ENCODE measurements around the gene UNKL.
A peak's percentile ranks its signal among the peaks of the same experiment; 100 is the strongest.

Gene UNKL

DNA sequence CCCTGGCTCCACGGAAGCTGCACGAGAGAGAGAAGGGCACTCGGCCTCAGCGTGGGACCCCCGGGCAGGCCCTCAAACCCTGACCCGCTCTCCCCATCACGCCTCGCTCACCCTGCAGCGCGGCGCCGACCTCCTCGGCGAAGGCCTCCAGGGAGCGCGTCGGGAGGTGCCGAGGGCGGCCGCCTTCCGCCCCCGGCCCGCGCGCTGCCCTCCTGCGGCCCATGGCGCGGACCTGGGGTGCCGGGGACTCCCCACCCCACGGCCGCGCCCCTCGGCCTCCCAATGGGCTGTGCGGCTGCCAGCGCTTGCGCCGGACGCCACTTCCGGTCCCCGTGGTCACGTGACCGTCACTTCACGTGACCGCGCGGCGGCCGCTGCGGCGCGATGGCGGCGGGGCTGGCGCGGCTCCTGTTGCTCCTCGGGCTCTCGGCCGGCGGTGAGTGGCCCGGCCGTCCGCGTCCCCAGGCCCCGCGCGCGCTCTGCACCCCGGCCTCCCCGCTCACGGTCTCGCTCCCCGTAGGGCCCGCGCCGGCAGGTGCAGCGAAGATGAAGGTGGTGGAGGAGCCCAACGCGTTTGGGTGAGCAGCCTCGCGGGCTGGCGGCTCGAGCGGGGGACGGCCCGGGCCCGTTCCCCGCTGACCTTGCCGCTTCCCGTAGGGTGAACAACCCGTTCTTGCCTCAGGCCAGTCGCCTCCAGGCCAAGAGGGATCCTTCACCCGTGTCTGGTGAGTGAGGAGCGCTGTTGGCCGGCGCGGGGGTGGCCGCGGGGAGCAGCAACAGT lies 62.7 kb downstream of the UNKL start, which contains the start of the genes GNPTG and TSR3:
Gene GNPTG, plus strand, starts transcription at position 350 of the 781 bp plus-strand sequence. Its CDS starts 35 bp downstream, at position 385.
Gene TSR3, minus strand, starts transcription at position 297 of the 781 bp plus-strand sequence. Its CDS starts 74 bp downstream, at position 223.
- peak; percentile 73 for DNase-seq (ENCODE audit: low read depth in 2 of 2)

DNA sequence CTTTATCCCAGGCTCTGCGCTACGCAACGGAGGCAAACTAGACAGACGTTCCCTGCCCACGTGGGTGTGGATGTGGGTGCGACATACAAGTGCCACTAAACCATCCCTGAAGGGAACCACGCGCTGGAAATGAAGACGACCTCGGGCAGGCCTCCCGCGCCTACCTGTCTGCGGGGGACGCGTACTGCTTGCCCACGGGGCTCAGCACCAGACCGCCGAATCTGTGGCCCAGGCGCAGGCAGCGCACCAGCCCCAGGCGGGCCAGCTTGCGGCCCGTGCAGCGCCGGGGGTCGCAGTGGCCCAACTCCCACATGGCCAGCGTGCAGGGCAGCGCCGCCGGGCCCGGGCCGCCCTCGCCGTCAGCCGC lies 63.3 kb downstream of the UNKL start:
- no peak for DNase-seq (ENCODE audit: low read depth in 2 of 2)

DNA sequence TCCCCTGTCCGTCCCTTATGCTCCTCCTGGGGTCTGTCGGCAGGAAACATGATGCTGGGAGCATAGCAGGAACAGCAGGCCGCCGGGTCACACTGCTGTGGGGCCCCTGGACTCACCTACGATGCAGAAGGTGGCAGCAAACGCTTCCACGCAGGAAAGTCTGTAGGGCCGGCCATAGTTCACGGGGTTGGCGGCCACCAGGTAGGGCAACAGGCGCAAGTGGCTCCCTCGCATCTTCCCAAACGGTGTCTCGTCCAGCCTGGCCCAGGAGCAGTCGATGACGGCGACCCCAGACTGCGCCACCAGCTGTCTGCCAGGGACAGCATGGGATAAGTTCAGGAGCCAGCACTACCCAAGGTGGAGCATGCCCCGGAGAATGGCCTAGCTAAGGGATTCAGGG lies 63.8 kb downstream of the UNKL start:
- DNase-seq (ENCODE audit: low read depth in 2 of 2) = no peak

DNA sequence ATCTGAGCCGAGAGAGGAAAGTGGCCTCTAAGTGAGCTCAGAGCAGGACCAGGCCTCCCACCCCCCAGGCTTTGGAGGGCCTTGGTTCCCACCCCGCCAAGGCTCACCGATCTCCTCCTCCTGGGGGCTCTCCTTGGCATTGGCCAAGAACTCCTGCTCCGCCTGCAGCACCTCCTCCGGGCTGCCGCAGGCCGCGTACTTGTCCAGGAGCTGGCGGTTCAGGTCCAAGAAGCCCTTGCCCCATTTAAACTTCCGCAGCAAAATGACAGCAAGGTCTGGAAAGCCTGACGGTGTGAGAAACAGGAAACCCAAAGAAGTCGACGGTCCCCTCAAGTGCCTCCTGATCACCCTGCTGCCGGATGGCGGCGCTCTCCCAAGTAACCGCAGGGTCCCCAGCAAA lies 64.6 kb downstream of the UNKL start:
- DNase-seq (ENCODE audit: low read depth in 2 of 2) = no peak

DNA sequence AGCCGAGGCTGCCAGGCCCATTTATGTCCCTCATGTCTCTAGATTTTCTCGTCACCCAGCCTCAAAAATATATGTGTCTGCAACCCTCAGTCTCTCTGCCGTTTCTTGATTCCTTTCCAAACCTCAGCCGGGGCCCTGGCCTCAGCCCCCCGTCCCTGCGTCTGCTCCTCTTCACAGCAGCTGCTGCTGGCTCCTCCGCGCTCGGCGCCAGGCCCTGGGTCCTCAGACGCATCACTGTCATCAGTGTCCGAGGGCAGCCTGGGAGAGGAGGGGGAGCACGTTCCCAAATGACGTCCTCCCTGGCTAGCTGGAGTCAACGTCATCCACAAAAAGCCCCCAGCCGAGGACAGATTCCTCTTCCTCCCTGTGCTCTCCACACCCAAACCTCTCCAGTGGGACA lies 65.2 kb downstream of the UNKL start:
- DNase-seq (ENCODE audit: low read depth in 2 of 2) = no peak

DNA sequence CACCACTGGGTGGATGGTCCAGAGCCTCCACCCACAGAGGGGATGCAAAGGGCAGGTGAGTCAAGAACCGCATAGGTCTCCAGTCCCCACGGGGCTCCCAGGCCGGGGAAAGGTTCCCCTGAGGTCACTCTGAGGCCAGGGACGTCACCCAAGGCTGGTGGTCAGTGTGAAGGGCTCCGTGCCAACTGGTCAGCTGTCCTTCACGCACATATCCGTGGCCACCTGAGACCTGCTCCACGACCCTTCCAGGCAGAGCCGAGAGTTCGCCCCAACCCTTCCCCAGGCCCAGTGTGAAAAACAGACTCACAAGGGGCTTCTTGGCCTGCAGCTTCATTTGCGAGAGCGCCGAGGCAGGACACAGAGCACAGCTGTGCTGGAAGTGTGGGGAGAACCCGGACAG lies 65.6 kb downstream of the UNKL start:
- DNase-seq (ENCODE audit: low read depth in 2 of 2) = no peak

DNA sequence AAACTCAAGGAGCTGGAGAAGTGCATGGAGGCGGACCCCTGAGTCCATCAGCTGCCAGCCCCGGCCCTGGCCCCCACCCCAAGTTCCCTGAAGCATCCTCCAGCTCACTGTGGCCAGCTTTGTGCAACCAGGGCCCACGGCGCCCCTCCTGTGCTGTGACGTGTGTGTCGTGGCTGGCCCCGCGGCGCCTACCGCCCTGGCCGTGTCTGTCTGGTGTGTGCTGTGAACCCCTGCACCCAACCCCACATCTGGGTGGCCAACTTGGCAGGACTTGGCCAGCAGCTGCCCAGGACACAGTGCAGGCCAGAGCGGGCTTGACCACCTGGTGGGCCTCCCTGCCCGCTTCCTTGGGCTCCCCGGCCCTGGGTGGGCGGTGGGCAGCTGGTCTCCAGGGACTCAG lies 66.1 kb downstream of the UNKL start:
- no peak for DNase-seq (ENCODE audit: low read depth in 2 of 2)

DNA sequence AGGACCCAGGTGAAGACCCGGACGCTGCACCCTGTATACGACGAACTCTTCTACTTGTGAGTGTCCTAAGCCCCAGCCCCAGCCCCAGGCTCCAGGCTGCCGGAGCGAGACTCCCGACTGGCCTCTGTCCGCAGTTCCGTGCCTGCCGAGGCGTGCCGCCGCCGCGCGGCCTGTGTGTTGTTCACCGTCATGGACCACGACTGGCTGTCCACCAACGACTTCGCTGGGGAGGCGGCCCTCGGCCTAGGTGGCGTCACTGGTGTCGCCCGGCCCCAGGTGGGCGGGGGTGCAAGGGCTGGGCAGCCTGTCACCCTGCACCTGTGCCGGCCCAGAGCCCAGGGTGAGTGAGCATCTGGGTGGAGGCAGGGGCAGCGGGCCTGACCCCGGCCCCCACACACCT lies 66.5 kb downstream of the UNKL start:
- DNase-seq (ENCODE audit: low read depth in 2 of 2) = no peak

DNA sequence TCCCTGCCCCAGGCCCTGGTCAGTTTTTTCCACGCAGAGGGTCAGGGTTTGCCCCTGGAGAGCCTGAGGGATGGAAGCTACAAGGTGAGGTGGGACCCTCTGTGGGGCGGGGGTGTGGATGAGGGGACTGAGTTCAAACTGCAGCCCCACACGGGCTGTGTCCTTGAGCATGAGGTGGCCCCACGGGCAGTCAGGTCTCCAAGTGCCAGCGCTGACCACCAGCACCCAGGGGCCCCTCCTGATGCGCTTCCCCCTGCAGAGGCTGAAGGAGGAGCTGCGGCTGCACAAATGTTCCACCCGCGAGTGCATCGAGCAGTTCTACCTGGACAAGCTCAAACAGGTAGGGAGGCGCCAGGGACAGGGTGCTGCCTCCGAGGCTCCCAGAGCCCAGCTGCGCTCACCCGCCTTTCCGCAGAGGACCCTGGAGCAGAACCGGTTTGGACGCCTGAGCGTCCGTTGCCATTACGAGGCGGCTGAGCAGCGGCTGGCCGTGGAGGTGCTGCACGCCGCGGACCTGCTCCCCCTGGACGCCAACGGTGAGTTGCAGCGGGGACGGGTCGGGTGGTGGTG lies 67.1 kb downstream of the UNKL start:
- DNase-seq (ENCODE audit: low read depth in 2 of 2) = no peak

DNA sequence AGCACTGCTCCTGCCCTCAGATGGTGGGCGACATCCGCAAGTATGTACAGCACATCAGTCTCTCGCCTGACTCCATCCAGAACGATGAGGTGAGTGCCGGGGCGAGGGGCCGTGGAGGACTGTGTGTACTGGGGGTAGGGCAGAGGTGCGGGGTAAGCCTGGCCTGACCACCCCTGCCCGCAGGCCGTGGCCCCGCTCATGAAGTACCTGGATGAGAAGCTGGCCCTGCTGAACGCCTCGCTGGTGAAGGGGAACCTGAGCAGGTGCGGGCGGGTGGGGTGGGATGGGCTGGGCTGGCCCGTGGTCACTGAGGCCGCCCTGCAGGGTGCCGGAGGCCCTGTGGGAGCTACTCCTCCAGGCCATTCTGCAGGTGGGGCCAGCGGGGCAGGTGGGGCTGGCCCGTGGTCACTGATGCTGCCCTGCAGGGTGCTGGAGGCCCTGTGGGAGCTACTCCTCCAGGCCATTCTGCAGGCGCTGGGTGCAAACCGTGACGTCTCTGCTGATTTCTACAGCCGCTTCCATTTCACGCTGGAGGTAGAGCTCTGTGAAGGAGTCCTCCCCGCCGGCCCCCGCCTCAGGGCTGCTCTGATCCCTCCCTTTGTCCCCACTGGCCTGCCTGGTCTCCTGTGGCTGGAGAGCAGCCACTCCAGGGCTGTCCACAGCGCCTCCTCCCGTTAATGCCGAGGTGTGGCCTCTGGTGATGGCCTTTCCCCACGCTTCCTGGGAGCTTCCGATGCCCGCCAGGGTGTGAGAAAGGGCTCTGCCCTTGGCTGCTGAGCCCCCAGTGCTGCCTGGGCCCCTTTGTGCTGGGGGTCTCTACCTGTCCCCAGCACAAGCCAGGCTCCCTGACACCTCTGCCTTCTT lies 67.8 kb downstream of the UNKL start:
- DNase-seq (ENCODE audit: low read depth in 2 of 2) = no peak

DNA sequence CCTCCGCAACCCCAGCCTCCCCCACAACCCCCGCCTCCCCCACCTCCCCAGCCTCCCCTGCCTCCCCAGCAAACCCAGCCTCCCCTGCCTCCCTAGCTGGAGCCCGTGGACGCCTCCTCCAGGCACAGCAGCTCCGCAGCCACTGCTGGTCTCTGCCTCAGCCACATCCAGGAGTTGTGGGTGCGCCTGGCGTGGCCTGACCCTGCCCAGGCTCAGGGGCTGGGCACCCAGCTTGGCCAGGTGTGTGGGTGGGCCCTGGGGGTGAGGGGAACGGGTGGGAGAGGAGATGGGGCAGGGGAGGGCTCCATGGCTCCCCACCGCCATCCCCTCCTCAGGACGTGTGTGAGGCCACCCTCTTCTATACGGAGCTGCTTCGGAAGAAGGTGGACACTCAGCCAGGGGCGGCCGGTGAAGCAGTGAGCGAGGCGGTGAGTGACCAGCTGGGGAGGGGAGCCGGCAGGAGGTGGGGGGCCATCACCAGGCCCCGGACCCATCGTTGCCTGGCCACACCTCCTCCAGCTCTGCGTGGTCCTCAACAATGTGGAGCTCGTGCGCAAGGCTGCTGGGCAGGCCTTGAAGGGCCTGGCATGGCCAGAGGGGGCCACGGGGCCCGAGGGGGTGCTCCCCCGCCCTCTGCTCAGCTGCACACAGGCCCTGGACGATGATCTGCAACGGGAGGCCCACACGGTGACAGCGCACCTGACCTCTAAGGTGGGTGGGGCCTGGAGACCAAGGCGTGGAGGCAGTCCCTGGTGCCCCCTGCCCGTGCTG lies 68.7 kb downstream of the UNKL start:
- no peak for DNase-seq (ENCODE audit: low read depth in 2 of 2)

DNA sequence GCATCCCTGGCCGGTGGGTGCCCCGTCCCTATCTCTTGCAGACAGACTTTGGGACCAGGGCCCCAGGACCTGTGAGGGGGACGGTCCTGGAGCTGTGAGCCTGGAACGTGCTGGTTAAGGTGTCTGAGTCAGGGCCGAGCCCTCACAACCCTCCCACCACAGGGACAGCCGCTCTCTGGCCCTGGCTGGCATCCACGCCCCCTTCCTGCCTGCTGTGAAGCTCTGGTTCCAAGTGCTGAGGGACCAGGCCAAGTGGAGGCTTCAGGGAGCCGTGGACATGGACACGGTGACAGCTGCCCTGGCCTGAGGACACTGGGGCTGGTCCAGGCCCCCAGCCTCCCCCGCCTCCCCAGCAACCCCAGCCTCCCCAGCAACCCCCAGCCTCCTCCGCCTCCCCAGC lies 69.4 kb downstream of the UNKL start:
- DNase-seq (ENCODE audit: low read depth in 2 of 2) = no peak

DNA sequence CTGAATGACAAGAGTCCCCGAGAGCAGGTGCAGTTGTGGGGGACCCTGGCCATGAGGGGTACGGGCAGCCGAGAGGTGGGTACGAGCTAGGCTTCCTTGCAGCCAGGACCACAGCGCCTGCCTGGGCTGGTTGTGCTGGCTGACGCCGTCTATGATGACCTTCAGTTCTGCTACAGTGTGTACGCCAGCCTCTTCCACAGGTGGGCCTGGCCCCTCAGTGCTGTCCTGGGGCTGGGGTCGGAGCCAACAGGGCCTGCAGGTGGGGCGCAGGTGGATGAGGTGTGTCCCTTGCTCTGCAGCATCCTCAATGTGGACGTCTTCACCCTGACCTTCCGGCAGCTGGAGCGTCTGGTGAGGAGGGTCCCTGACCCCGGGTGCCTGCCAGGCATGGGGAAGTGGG lies 70.0 kb downstream of the UNKL start:
- DNase-seq (ENCODE audit: low read depth in 2 of 2) = no peak

DNA sequence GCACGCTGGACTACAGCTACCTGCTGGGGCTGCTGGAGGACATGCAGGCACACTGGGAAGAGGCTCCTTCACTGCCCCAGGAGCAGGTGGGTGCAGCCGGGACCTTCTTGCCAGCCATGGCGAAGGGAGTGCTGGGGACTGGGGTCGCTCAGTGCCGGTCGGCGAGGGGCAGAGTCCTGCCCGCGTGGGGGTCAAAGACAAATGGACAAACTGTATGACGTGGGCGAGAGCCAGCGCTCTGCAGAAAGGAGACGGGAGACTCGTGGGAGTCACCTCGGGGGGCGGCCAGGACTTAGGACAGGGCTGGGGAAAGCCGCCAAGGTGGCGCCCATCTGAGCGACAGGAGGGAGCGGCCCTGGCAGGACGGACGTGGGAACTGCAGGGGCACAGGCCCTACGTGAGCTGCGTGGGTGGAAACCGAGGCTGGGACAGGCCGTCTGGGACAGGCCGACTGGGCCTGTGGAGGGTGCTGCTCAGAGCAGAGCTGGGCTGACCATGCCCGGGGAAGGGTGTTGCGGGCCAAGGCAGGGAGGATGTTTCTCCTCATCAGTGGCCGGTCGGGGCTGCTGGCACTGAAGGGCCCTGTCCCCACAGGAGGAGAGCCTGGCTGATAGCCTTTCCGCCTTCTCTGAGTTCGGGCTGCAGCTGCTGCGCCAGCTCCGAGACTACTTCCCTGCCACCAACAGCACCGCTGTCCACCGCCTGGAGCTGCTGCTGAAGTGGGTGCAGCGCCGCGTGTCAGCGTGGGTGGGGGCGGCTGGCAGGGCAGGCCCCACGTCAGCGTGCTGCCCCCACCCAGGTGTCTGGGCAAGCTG lies 70.9 kb downstream of the UNKL start:
- DNase-seq (ENCODE audit: low read depth in 2 of 2) = no peak

DNA sequence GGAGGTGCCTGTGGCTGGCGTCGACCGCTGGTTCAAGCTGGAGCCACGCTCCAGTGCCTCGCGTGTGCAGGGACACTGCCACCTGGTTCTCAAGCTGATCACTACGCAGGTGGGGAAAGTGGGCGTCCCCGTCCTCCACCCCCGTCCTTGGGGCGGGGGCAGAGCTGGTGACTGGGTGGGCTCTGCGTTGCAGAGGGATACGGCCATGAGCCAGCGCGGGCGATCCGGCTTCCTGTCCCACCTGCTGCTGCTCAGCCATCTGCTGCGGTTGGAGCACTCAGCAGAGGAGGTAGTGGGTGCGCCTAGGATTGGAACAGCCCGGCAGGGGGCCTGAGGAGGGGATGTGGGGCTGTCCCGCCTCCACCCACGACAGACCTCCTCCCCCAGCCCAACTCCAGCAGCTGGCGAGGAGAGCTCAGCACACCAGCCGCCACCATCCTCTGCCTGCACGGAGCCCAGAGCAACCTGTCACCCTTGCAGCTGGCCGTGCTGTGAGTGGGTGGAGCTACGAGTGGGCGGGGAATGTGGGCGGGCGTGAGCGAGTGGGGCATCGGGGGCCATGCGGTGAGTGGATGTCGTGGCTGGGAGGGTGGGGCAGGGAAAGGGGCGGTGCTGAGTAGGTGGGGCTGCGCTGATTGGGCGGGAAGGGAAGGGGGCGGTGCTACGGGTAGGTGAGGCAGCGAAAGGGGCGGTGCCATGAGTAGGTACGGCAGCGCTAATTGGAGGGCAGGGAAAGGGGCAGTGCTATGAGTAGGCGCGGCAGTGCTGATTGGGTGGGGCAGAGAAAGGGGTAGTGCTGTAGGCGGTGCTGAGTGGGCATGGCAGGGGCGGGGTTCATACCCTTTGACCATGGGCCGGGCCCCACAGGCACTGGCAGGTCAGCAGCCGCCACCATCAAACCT lies 71.7 kb downstream of the UNKL start:
- peak; percentile 78 to 93 for DNase-seq (ENCODE audit: low read depth in 2 of 2)

DNA sequence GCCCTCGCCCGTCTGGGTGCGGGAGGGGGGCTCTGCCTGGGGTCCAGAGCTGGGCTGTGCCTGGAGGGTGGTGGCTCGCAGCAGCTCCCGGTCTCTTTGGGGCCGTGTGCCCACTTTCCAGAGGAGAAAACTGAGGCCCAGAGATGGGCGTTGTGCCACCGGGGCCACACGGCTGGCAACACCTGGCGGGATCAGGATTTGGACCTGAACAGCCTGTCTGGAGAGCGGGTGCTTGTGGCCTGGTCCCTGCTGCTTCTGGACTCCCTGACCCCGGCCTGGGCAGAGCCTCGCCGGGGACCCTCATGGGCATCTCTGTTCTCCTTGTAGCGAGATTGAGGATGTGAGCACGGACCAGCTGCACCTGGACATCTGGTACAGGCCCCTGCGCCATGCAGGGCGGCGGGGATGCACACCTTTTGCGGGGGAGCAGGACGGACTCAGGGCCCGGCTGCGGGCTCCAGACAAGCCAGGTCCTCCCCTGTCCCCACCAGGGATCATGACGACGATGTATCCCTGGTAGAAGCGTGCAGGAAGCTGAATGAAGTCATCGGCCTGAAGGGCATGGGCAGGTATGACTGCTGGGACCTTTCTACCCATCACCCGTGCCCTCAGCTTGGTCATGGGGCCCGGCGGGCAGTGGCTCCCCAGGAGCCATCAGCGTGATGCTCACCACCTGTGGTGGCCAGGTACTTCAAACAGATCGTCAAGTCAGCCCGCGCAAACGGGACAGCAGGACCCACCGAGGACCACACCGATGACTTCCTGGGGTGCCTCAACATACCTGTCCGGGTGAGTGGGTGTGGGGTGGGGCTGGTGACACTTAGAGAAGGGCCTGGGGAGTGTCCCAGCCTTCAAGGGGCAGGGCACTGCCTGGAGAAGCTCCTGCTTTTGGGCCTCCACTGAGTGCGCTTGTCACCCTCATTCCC lies 72.7 kb downstream of the UNKL start:
- no peak for DNase-seq (ENCODE audit: low read depth in 2 of 2)

DNA sequence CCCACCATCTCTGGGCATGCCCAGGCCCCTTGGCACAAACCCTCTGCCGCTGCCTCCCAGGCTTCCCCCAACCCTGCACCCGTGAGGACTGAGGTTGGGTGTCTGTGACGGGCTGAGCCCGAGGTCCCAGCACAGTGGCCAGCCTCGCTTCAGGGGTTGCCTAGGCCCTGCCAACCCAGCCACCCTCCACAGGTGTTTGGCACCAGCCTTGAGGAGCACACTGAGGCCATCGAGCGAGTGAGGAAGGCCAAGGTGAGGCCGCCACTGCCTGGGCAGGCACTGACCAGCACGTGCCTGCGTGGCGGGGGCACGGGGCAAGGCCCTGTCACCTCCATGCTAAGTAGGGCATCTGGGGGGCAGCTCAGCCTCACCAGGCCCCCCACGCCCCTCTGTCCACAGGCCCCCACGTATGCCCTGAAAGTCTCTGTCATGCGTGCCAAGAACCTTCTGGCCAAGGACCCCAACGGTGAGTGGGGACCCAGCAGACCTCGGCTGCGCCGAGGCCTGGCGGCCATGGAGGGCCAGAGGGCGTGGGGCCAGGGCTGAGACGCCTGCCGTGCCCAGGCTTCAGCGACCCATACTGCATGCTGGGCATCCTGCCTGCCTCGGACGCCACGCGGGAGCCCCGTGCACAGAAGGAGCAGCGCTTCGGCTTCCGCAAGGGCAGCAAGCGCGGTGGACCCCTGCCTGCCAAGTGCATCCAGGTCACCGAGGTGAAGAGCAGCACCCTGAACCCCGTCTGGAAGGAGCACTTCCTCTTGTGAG lies 73.6 kb downstream of the UNKL start:
- DNase-seq (ENCODE audit: low read depth in 2 of 2) = no peak
